Neural cell (in vitro differentiated cells): Measurements from ENCODE around the gene PSEN2.

ENCODE experiments used
- CTCF ChIP-seq: fragments of 450-650 bp; IDR thresholded peaks from 2 replicates; pipeline ENCODE4 v1.5.1; 2014; ENCODE audit warnings: antibody characterized with exemption, mild to moderate bottlenecking, moderate library complexity; ENCODE audit not compliant: poor library complexity, severe bottlenecking
- EP300 ChIP-seq: fragments of 450-650 bp; conservative IDR thresholded peaks from 2 replicates; pipeline ENCODE4 v1.6.1; 2014; ENCODE audit warnings: antibody characterized with exemption, mild to moderate bottlenecking, moderate library complexity; ENCODE audit not compliant: poor library complexity, severe bottlenecking
- EZH2 ChIP-seq: fragments of 200-600, 300-800 bp; shearing (Covaris generic), sonication (generic); IDR thresholded peaks from 2 replicates; pipeline ENCODE4 v1.6.1; 2014; ENCODE audit warnings: antibody characterized with exemption, low read length, borderline replicate concordance, mild to moderate bottlenecking; ENCODE audit not compliant: insufficient read depth, poor library complexity, severe bottlenecking
- MXI1 ChIP-seq: fragments of 450-650 bp; conservative IDR thresholded peaks from 2 replicates; pipeline ENCODE4 v1.6.1; 2014; ENCODE audit warnings: antibody characterized with exemption, mild to moderate bottlenecking; ENCODE audit not compliant: poor library complexity, severe bottlenecking
- REST ChIP-seq: IDR thresholded peaks from 2 replicates; pipeline ENCODE4 v1.6.1; 2012; ENCODE audit warnings: borderline replicate concordance
- SMC3 ChIP-seq: fragments of 450-650 bp; conservative IDR thresholded peaks from 2 replicates; pipeline ENCODE4 v1.6.1; 2014; ENCODE audit warnings: antibody characterized with exemption, mild to moderate bottlenecking, moderate library complexity; ENCODE audit not compliant: poor library complexity
- TAF1 ChIP-seq: IDR thresholded peaks from 2 replicates; pipeline ENCODE4 v1.6.1; 2012; ENCODE audit warnings: low read depth

- no peak for TF ChIP-seq SMC3
- no peak for TF ChIP-seq CTCF
- no peak for TF ChIP-seq REST
- no peak for TF ChIP-seq MXI1
- TF ChIP-seq EZH2 = no peak
- no peak for TF ChIP-seq TAF1
- no peak for TF ChIP-seq EP300
Measured at GRCh38 chr1:226862890-226863289, 7.5 kb upstream of the PSEN2 start.
